IPS DF 4.7 (cell line): ENCODE measurements around the gene LIN7C.
"Not testable (repeated sequence)": the region's sequence is repeated elsewhere in the genome, so short reads cannot be mapped to it uniquely, and the experiment has no call there.

ENCODE experiments used
- DNase-seq: peaks from one replicate; pipeline ENCODE4 v3.0.0-alpha.2; 2013; ENCODE audit warnings: low spot score; ENCODE audit errors: extremely low read depth

LIN7C gene

DNA sequence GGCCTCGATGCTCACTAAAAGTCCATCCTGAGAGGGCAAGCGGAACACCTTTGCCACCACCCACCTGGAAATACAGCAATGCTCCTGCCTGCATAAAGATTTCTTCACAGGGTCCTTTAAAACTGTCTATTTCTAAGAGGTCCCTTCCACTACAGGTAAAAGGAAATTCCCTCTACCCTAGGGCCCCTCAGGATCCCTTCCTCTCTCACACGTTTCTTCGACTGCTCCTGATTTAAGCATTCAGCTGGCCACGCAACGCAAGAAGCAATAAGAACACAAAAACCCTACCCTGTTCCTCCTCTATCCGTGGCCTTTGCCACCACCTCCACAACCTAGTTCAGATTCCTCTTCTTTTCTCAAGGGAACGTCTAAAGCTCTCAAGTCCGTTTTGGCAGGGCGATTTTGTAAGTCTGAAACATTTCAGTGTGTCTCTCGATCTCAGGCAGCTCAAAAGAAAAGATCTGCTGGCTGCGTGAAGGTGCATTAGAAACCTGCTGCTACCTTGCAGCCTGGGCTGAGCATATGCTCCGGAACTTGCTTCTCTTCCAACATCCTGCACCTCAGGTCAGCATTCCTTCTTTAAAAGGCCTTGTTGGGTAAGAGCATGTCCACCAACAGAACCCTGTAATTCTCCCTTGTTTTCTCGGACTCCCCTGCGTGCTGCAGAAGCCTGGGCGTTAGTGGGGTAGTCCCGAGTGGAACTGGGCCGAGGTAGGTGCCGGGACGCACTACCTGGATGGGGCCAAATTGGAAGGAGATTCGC lies 35.6 kb downstream of the LIN7C start:
- no peak for DNase-seq

DNA sequence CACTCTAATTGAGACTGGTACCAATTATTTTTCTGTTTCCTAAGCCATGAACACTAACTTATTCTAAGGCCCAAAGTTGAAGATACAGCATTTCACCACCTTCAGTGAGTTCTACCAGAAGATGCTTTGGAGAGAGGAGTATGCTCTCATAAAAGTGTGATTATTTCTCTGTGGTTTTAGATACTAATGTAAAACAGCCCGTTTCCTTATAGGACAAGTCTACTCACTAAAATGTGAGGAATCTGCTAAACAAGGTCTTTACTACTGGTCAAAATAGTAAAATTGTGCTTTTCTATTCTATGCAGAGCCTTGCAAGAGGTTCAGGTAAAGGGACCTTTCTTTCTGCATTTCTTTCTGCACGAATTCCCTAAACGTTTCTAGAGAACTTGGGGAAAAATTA lies 36.4 kb downstream of the LIN7C start:
- no peak for DNase-seq

DNA sequence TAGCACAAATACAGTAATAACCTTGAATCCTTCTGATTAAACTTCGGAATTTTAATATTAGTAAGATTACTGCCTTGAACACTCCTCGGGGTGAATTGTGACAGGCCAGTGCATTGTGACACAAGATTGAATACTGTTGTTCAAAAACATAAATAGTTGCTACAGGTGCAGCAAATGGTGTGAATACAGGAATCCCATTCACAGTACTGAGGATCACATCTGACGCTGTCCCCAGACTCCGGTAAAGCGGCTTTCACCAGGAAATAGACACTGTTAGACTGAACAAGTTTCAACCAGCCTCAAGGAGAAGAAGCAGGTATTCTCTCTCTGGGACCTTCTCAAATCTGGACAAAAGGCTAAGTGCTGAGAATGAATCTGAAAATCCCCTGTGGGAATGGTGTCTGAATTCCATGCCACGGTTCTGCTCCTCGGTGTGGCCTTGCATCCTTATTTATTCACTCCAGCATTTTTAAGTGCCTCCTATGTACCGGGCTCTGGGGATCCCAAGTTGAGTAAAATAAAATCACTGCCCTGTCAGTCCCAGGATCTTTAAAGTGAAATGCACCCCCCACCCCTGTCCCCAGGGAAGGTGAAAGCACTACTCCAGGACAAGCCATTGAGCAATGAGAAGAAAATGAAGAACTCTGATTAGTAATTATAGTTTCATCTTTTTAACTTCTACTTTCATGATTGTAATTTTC lies 37.4 kb downstream of the LIN7C start:
- no peak for DNase-seq

DNA sequence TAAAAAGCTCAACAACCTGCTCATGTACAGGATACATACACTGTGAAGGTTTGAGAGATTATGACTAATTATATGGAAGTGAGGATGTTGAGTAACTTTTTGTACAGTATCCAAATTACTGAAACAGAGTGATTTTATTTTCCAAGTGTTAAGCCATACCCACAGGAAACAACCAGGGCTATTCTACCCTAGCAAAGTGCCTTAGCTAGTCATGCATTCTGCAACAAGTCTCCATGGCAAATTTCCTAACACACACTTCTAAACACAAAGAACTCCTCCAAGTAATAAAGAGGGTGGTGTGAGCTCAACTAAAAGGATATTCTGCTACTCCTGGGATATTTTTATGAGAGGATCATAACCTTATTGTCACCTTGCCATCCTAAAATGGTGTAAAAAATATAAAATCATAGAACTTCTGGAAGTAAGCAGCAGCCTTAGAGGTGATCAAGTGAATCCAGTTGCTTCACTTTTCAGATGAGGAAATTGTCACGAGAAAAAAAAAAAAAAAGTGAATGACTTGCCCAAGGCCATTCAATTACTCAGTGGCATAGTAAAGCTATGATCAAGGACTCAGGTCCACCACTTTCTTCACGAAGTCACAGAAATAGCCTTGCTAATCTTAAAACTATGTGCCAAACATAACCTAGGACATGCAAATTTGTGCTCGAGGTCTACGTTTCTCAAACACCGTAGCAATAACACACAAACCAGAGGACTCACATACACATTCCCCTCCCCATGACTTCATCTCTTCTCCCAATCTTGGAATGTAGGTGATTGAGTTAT lies 38.2 kb downstream of the LIN7C start:
- DNase-seq, result no peak

DNA sequence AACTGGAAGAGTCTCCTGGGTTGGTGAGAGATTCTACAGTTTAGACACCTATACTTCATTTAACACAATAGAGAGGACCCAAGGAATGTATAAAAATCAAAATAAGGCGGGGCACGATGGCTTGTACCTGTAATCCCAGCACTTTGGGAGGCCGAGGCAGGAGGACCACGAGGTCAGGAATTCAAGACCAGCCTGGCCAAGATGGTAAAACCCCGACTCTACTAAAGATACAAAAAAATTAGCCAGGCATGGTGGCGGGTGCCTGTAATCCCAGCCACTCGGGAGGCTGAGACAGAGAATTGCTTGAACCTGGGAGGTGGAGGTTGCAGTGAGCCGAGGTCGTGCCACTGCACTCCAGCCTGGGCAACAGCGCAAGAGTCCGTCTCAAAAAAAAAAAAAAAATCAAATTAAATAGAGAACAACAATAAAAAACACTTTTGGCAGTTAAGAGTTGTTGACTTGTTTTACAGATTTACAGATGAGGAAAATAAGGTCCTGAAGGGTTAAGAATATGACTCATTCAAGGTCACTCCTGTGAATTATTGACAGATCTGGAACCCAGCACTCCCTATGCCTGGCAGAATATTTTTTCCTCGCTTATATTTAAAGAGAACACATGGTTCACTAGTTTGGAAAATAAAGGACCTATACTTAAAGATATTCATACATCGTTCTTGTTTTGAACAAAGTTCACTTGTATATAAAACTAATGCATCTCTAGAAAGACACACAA lies 39.2 kb downstream of the LIN7C start:
- DNase-seq, result no peak

DNA sequence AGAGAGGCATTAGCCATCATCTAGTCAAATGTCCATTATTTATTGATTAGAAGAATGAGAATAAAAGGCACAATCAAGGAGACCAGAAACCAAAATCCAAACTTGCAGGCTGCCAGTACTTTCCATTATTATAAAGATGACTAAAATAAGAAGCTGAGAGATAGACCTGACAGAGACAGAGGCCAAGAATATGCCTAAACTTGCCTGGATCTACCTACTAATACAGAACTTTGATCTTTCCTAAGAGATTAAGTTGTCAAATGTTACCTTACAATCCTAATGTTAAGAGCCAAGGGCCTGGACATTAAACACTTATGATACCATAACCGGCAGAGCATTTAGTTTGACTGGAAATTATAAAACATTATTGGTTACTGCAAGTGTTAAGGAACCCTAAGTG lies 40.2 kb downstream of the LIN7C start:
- DNase-seq, result no peak

DNA sequence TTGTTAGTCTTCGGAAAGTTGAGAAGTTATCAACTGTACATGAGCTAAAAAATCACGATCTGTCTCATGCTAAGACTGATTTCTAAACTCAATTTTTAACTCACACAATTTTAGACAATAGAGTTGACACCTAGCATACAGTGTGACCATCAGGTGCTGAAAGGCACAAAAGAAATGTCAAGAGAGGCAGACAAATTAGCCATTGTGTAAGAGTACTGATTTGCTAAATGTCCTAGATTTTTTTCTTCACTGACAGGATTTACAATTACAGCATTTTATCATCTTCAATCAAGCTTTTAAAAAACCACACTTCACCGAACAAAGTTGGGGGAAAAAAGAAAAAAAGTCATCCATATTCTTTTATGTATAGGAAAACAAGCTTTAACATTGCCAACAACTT lies 40.9 kb downstream of the LIN7C start:
- no peak for DNase-seq

DNA sequence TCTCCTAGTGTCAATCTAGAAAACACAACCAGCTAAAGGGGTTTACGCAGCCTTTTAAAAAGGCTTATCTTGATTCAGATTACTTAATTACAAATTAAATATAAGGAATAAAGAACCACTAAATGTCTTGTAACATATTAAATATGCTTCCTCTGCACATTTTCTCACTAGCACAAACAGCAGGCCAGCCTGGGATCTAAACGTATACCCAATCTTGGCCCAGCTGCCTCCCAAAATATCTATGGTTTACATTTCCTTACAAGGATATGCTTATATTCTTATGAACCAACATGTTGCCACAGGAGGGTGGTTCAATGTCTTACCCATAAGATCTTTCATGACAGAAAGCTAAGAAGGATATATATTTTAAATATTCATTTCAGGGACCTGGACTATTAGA lies 41.7 kb downstream of the LIN7C start:
- no peak for DNase-seq

DNA sequence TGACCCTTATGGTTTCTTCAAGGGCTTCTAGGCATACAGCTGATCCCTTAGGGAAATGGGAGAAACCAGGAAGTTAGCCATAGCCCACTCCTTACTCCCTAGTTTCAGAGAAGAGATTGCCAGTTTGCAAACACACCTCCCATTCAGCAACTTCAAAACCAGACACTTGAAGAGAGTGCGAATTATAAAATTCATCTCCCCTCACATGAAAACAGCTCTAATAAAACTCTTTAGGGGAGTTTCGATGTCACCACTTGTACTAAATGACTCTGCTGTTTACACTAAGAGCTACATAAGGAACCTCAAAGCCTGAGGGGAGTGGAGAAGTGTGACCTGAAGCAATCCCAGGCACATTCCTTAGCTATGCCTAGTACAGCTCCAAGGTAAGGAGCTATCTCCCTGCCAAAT lies 42.3 kb downstream of the LIN7C start:
- no peak for DNase-seq

DNA sequence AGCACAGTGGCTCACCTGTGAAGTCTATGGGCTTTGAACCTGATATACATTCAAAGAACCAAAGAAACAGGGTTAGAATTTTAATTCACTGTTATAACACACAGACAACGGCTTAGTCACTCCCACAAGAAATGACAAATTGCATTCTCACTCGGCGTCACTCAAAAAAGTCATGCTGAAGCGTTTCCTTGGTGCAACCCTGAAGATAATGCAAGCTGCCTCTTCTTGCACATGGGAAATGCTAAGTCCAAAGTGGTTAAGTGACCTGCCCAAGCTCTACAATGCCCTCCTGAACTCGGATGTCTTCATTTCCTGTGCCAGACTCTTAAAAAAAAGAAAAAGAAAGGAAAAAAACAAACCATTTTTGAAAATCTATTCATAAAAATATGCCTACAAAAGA lies 44.0 kb downstream of the LIN7C start:
- no peak for DNase-seq

DNA sequence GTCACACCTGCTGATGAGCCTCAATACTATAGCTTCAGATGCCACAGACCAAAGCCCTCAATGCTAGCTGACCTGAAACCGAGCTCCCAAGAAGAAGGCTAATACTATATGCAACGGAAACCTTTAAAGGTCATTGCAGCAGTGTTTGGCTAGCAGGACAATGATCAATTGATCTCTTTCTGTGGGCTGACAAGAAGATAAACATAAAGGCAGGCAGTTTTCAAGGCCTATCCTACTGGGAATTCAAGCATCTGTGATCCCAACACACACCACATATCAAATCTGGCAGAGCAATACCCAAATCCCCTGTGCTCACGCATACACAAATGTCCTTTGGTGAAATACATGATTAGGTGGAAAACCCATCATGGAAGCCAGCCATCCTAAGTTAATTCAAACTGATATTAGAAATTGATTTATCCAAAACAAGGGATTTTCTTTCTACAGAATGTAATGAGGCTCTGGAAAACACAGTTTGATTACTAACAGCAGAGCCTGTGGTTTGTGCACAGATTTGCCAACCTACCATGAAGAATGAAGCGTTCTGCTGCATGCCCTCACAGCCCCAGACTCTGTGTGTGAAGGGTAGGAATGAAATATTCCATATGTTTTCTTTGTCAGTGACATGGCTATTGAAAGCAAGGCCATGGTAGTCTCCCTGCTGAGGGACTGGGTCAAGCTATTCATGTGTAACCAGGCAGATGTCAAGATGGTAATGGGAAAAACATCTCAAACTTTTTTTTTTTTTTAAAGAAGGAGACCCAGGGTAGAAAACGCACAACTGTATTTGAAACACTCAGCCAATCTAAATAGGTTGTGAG lies 46.2 kb downstream of the LIN7C start:
- DNase-seq, result no peak

DNA sequence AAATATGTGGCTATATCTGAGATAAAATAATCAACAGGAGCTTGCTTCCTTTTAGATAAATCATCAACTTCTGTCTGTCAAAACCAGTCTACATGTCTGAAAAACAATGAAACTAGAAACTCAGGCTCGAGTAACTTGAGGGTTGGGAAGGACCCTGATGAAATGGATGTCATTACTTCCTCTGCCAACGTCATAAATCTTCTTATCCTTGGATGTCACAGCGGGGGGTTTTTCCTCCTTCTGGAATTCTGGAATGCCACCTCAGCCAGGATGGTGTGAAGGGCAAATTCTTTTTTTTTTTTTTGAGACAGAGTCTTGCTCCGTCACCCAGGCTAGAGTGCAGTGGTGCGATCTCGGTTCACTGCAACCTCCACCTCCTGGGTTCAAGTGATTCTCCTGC lies 47.4 kb downstream of the LIN7C start:
- DNase-seq, result no peak

DNA sequence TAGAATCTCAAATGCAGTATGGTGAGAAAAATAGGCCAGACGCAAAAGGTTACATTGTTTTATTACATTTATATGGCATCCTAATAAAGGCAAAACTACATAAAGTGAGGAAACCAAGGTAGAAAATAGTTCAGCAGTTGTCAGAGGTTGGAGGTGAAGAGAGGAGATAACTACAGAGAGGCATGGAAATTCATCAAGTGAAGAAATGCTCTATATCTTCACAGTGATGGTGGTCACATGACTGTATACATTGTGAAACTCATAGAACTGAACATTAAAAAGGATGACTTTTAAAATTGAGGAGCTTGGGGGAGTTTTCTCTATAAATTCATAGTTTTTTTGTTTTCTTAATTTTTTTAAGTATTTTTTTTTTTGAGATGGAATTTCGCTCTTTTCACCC lies 48.4 kb downstream of the LIN7C start:
- DNase-seq, result no peak

DNA sequence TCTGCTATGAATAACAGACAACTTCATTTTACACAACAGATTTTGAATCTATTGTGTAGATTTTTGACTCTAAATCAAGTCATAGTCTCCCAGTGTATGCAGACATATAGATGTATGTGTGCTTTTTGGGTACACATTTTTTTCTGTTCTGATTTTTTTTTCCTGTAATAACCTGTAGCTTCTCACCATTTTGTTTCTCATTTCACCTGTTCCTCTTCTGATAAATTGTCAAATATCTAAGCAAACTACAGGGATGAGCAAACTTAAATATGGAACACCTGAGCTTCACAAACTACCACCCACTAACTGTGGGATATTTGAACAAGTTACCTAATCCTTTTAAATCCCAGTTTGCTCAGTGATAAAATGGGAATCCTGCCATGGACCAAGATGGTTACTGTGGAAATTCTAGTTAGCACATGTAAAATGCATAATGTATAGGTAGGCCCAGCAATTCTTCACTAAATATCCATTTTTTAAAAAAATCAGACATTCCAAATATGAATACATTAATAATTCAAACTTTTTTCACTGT lies 49.7 kb downstream of the LIN7C start:
- no peak for DNase-seq

DNA sequence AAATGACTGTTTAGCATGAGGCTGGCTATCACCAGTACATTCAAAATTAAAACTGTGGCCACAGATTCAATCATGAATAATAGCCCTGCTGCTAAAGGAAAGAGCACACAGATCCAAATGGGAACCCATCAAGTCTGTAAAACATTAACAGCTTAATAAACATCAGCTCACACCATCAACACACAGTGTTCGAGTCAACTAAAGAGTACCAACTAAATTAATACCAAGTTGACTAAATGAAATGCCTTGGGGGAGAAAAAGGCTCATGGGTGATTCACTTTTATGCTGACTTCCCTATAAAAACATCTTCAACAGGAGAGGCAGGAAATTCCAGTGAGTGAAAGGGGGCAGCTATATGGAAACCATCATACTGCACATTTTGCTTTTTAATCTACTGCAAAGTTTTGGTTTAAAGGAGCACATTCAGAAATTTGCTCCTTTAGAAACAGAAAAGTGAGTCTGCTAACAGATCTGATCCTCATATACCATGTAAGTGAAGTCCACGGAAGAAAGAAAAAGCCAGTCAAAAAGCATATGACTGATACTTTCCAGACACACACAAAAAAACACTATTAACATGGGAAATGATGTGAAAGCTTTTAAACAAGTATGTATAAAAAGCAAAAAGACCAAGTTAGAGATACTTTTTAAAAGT lies 50.3 kb downstream of the LIN7C start:
- DNase-seq, result no peak

DNA sequence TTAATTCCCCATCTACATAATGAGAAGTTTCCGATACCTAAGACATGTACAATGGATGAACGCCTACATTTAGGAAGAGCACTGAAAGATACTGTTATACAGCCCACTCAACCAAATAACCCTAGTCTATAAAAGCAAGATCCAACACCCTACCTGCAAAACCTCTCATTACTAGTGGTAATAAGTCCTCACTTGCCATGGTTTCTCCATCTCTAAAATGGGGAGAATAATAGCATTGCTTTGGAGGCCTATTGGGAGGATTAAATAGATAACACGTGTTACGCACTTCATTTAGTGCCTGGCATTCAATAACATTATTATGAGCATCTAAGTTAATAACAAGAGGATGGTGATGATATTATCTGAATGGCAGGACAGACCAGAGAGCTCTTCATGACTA lies 50.9 kb downstream of the LIN7C start:
- DNase-seq, result no peak

DNA sequence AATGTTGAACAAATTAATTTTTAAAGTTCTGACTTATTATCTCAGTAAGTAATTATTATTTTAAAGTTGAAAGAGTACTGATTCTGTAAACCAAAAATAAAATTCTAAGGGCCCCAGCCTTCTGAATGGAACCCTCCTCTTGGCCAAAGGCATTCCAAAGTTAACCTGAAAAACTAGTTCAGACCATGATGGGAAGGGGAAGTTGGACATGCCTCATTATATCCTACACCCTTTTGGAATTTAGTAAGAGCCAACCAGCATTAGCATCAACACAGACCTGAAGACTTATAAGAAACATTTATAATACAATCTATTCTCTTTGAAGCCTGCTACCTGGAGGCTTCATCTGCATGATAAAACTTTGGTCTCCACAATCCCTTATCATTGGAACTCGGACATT lies 52.9 kb downstream of the LIN7C start:
- DNase-seq, result no peak

DNA sequence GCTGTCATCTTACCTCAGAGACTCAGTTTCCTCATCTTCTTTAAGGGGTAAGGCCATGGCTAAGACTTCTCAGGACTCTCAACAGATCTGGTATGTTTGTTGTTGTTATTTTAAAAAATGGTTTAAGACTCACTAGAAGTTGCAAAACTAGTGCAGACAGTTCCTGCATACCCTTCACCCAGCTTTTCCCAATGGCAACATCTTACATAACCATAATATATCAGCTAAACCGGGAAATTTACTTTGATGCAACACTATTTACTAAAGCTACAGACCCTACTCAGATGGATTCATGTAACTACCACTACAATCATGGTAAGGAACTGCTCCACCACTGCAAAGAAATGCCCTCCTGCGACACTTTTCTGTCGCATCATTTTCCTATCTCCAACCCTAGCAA lies 54.4 kb downstream of the LIN7C start:
- no peak for DNase-seq

DNA sequence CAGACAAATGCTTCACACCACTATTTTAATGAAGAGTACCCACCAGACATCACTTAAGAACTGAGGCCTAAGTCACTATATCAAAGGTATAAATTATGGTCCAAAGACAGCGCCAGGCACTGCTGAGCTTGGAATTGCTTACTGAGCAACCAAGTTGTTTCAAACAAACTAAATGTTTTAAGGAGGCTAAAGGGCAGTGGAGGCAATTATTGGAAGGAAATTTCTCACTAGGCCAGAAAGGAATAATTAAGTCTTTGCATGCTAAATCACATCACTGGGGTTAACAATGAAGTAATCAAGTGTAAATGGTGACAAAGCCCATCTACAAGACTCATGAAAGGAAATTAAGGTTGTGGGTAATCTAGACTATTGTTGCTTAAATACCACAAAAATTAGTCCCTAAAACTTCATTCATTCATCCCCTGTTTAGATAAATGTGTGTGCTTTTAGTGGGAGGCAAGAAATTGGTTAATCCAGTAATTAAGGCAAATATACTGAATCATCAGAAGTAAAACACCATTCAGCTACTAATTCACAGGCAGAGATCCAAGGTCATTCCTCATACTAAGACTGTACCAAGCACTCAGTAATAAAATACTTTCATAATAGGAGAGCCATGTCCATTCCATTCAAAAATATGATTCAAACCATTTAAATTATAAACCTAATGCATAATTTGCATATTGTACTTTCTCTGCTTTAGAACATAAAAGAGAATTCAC lies 55.2 kb downstream of the LIN7C start:
- DNase-seq, result no peak

DNA sequence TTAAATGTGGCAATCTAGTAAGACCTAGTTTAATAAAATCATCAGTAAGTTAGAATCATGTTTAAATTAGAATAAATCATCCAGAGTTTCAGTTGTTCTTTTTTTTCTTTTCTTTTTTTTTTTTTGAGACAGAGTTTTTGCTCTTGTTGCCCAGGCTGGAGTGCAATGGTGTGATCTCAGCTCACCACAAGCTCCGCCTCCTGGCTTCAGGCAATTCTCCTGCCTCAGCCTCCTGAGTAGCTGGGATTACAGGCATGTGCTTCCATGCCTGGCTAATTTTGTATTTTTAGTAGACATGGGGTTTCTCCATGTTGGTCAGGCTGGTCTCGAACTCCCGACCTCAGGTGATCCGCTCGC lies 58.4 kb downstream of the LIN7C start:
- not testable (repeated sequence) for DNase-seq
